WERI-Rb-1 (cell line): ENCODE data around the gene ANO2.

Source experiments
- DNase-seq: peaks from one replicate; pipeline ENCODE4 v3.0.0-alpha.2; 2020
- H3K27ac ChIP-seq: fragments of 250-450 bp; sonication (Bioruptor Pico); 2 replicates; pipeline ENCODE4 v1.5.1; 2020; ENCODE audit warnings: mild to moderate bottlenecking, moderate library complexity
- H3K27me3 ChIP-seq: fragments of 250-450 bp; sonication (Bioruptor Pico); 2 replicates; pipeline ENCODE4 v1.5.1; 2021; ENCODE audit warnings: mild to moderate bottlenecking, low read depth, moderate library complexity; ENCODE audit not compliant: insufficient read depth, severe bottlenecking
- H3K36me3 ChIP-seq: fragments of 250-450 bp; sonication (Bioruptor Pico); 2 replicates; pipeline ENCODE4 v1.5.1; 2020; ENCODE audit warnings: mild to moderate bottlenecking, moderate library complexity
- H3K4me3 ChIP-seq: 2 replicates; pipeline ENCODE4 v1.5.1; 2011; ENCODE audit warnings: low read depth, mild to moderate bottlenecking, control low read depth, low read length
- H3K9me3 ChIP-seq: fragments of 250-450 bp; sonication (Bioruptor Pico); 2 replicates; pipeline ENCODE4 v1.5.1; 2021; ENCODE audit warnings: mild to moderate bottlenecking, moderate library complexity; ENCODE audit not compliant: severe bottlenecking
- CTCF ChIP-seq: IDR thresholded peaks from 2 replicates; pipeline ENCODE4 v1.5.1; 2011; ENCODE audit warnings: low read depth, mild to moderate bottlenecking, control low read depth, inconsistent platforms, low read length

The ANO2 gene

GRCh38 chr12:5908251-5908650 is 36.8 kb downstream of the ANO2 start:
- H3K36me3 ChIP-seq = peaks cover 14% of the 10 kb centered on the region
- no peak for DNase-seq
- no peaks in the 10 kb centered on the region for H3K9me3 ChIP-seq
- no peaks in the 10 kb centered on the region for H3K27me3 ChIP-seq
- H3K4me3 ChIP-seq = no peak overlapping the region
- no peak for TF ChIP-seq CTCF
- no peak overlapping the region for H3K27ac ChIP-seq

- Histone ChIP-seq H3K4me3 (no peak overlapping the region), H3K27me3 (no peaks in the 10 kb centered on the region), H3K36me3 (peaks cover 11% of the 10 kb centered on the region; the same call in 1 of the 2 replicates), H3K27ac (no peak overlapping the region), H3K9me3 (no peaks in the 10 kb centered on the region)
- no peak for TF ChIP-seq CTCF
- no peak for DNase-seq
Observed at GRCh38 chr12:5907807-5908206, 37.3 kb downstream of the ANO2 start.

- no peak overlapping the region for H3K27ac ChIP-seq
- no peak overlapping the region for H3K4me3 ChIP-seq
- peaks cover 17% of the 10 kb centered on the region for H3K36me3 ChIP-seq
- no peaks in the 10 kb centered on the region for H3K9me3 ChIP-seq
- no peak for TF ChIP-seq CTCF
- H3K27me3 ChIP-seq = no peaks in the 10 kb centered on the region
- no peak for DNase-seq
Observed at GRCh38 chr12:5905757-5906156, 39.3 kb downstream of the ANO2 start.

- Histone ChIP-seq H3K9me3 (no peaks in the 10 kb centered on the region), H3K27ac (peak overlapping the region; percentile 34), H3K36me3 (peaks cover 16% of the 10 kb centered on the region), H3K27me3 (no peaks in the 10 kb centered on the region), H3K4me3 (no peak overlapping the region)
- no peak for TF ChIP-seq CTCF
- DNase-seq = no peak
Observed at GRCh38 chr12:5904969-5905368, 40.1 kb downstream of the ANO2 start.

GRCh38 chr12:5904441-5904840 is 40.6 kb downstream of the ANO2 start:
- no peak for DNase-seq
- Histone ChIP-seq H3K36me3 (peaks cover 14% of the 10 kb centered on the region), H3K27ac (peak overlapping the region; percentile 34), H3K9me3 (no peaks in the 10 kb centered on the region), H3K4me3 (no peak overlapping the region), H3K27me3 (no peaks in the 10 kb centered on the region)
- no peak for TF ChIP-seq CTCF

- Histone ChIP-seq H3K4me3 (no peak overlapping the region), H3K9me3 (no peaks in the 10 kb centered on the region), H3K27me3 (no peaks in the 10 kb centered on the region), H3K36me3 (peaks cover 8% of the 10 kb centered on the region), H3K27ac (peak overlapping the region; percentile 19)
- DNase-seq = no peak
- no peak for TF ChIP-seq CTCF
Observed at GRCh38 chr12:5902736-5903135, 42.3 kb downstream of the ANO2 start.
